ENCODE data around the gene RMI2. TPM values are rescaled to one million over a fixed set of nuclear protein-coding genes. Genes with fewer than 3 reads are reported as not detected.
"Not testable (repeated sequence)": the region's sequence is repeated elsewhere in the genome, so short reads cannot be mapped to it uniquely, and the experiment has no call there.

RMI2 gene
- total RNA-seq, 1 donor from 2014 or later: 0.76 TPM

- no peak for ATAC-seq
- peak; percentile 48 for DNase-seq (ENCODE audit: missing footprints)
- intact Hi-C loops (cut with DNase I): no loop called here
Observed at GRCh38 chr16:11370084-11370931, 25.0 kb downstream of the RMI2 start.

DNA sequence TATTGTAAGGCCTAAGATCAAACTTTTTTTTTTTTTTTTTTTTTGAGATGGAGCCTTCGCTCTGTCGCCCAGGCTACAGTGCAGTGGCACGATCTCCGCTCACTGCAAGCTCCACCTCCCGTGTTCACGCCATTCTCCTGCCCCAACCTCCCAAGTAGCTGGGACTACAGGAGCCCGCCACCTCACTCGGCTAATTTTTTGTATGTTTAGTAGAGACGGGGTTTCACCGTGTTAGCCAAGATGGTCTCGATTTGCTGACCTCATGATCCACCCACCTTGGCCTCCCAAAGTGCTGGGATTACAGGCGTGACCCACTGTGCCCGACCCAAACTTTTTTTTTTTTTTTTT, 25.6 kb downstream of the RMI2 start:
- peak; percentile 34 for DNase-seq (ENCODE audit: missing footprints)
- ATAC-seq; intact Hi-C loops (cut with DNase I): not testable (repeated sequence)

DNA sequence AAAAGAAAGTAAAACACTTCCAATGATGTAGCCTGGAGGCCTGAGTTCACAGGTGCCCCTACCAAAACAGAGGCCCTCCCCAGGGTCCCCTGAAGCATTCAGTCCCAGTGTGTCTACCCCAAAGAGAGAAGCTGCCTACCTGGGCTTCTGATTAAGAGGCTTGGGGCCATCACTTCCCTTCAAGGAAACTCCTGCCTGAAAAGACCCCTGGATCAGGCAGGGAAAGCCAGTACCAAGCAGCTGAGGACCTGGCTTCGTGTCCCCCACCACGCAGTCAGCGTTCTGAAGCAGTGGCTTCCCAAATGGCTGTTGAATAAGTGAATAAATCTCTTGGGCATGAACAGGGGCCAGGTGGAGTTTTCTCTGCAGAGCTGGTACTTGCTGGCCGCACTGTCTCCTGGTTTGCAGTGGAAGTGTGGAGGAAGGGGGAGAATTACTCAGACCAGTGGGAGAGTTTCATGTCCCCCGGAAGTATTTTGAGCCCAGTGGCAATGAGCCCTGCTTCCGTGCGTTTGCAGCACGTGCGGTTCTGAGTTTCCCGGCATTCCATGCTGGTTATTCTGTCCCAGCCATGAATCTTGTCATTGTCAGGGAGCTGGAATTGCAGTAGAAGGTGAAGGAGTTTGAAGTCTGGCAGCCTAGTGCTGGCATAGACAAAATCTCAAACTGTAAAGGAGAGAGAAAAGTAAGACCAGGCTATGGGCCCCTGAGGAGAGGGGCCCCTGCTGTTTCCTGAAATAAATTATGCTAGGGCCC, 27.0 kb downstream of the RMI2 start:
- DNase-seq (ENCODE audit: missing footprints) (no peak), ATAC-seq (no peak)
- intact Hi-C loops (cut with DNase I): no loop called here

- intact Hi-C loops (cut with DNase I): no loop called here
- ATAC-seq: no peak
- DNase-seq (ENCODE audit: missing footprints): peak; percentile 11
Observed at GRCh38 chr16:11372829-11373306, 27.6 kb downstream of the RMI2 start.

DNA sequence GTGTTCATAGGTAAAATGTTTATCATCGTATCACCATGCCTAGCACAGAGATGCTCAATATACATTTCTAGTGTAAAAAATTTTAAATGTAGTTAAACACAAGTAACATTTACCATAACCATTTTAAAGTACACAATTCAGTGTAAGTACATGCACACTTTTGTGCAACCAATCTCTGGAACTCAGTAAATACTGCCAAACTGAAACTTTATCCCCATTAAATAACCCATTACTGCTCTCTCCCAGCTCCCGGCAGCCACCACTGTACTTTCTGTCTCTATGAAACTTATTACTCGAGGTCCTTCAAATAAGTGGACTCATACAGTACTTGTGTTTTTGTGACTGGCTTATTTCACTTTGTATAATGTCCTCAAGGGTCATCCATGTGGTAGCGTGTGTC, 29.0 kb downstream of the RMI2 start:
- DNase-seq (ENCODE audit: missing footprints) (no peak), ATAC-seq (no peak)
- intact Hi-C loops (cut with DNase I): no loop called here

GRCh38 chr16:11377154-11377553, 31.9 kb downstream of the RMI2 start:
- ATAC-seq: no peak
- intact Hi-C loops (cut with DNase I): no loop called here
- DNase-seq (ENCODE audit: missing footprints): no peak

DNA sequence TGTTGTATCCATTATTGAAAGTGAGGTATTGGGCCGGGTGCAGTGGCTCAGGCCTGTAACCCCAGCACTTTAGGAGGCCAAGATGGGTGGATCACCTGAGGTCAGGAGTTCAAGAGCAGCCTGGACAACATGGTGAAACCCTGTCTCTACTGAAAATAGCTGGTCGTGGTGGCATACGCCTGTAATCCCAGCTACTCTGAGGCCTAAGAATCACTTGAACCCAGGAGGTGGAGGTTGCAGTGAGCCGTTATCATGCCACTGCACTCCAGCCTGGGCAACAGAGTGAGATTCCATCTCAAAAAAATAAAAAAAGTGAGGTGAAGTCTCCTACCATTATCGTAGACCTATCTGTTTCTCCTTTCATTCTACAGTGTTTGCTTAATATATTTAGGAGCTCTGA, 33.7 kb downstream of the RMI2 start:
- DNase-seq (ENCODE audit: missing footprints): peak; percentile 7
- ATAC-seq; intact Hi-C loops (cut with DNase I): not testable (repeated sequence)

- DNase-seq (ENCODE audit: missing footprints) (peak; percentile 2), ATAC-seq (no peak)
- intact Hi-C loops (cut with DNase I): no loop called here
Observed at GRCh38 chr16:11379420-11379819, 34.2 kb downstream of the RMI2 start.

- intact Hi-C loops (cut with DNase I): no loop called here
- ATAC-seq (no peak), DNase-seq (ENCODE audit: missing footprints) (peak; percentile 5)
Observed at GRCh38 chr16:11380836-11381235, 35.6 kb downstream of the RMI2 start.

- ATAC-seq: no peak
- intact Hi-C loops (cut with DNase I): no loop called here
- peak; percentile 60 for DNase-seq (ENCODE audit: missing footprints)
Observed at GRCh38 chr16:11383481-11384183, 38.4 kb downstream of the RMI2 start.

GRCh38 chr16:11384184-11384955, 39.1 kb downstream of the RMI2 start:
- DNase-seq (ENCODE audit: missing footprints): peak; percentile 41
- intact Hi-C loops (cut with DNase I): no loop called here
- ATAC-seq: no peak

GRCh38 chr16:11384956-11385586, 39.8 kb downstream of the RMI2 start:
- intact Hi-C loops (cut with DNase I): no loop called here
- DNase-seq (ENCODE audit: missing footprints) (peak; percentile 56), ATAC-seq (no peak)

- intact Hi-C loops (cut with DNase I): no loop called here
- DNase-seq (ENCODE audit: missing footprints): peak; percentile 9
- ATAC-seq: no peak
Observed at GRCh38 chr16:11386054-11386680, 40.9 kb downstream of the RMI2 start.

- peak; percentile 61 for ATAC-seq
- intact Hi-C loops (cut with DNase I): no loop called here
- peak; percentile 75 for DNase-seq (ENCODE audit: missing footprints)
Observed at GRCh38 chr16:11386791-11387546, 41.7 kb downstream of the RMI2 start.

- intact Hi-C loops (cut with DNase I): no loop called here
- no peak for ATAC-seq
- peak; percentile 20 for DNase-seq (ENCODE audit: missing footprints)
Observed at GRCh38 chr16:11389083-11389482, 43.8 kb downstream of the RMI2 start.

DNA sequence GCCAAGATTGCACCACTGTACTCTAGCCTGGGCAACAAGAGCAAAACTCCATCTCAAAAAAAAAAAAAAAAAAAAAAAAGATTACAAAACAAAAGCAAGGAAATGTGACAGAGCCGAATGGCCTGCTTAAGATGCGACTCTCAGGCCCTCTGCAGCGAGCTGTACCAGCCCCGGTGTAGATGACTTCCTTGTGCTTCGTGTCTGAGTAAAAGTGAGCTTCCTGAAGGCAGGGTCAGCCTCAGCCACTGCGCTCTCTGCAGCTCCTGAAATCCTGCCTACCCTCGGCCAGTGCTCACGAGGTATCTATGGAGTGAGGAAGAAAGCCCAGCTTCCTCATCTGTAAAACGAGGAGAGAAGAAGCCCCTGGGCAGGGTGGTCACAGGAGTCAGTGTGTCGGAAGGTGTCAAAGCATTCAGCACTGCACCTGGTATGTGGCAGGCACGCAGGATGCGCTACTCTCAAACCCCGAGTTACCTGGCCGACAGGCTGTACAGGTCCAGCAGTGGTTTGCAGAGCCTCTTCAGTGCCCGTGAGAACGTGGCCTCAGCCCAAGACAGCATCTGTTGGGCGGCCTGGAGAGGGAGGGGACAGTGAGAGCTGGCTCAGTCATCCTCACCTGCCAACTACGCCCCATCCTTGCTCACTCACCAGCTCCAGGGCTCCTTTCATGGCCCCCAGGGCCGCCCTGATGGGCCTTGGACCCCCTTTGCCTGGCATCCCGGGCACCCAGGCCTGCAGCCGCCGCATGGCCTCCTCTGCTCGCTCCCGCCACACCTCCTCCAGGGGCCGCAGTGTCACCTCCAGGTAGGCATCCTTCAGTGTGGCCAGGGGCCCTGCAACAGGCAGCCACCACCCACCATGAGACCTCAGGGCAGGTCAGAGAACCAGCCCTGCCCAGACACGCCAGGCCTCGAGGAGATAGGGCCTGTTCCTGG, 44.6 kb downstream of the RMI2 start:
- intact Hi-C loops (cut with DNase I): no loop called here
- DNase-seq (ENCODE audit: missing footprints) (peak; percentile 58), ATAC-seq (no peak)
